ENCODE results near the gene TRAPPC8. TPM values are rescaled to one million over a fixed set of nuclear protein-coding genes. Genes with fewer than 3 reads are reported as not detected.

The TRAPPC8 gene
- total and polyA plus RNA-seq, 2 experiments from 2014 or later, result 27.2 to 66.2 TPM

- H3K36me3 ChIP-seq (ENCODE audit: insufficient read depth), result peaks cover 27% of the 10 kb centered on the region
- no peak overlapping the region for H3K27ac ChIP-seq (ENCODE audit: low read depth)
- H3K36me3 Mint-ChIP-seq (ENCODE audit: low read depth), result peaks cover 29% of the 10 kb centered on the region; the same call in 2 of the 3 replicates
- ATAC-seq, result no peak
- no peak for DNase-seq (ENCODE audit: low spot score)
- peaks cover 7% of the 10 kb centered on the region for H4K20me1 ChIP-seq (replicated peaks; ENCODE audit: insufficient read depth)
- H3K27ac Mint-ChIP-seq, result no peak overlapping the region
- H3K4me3 ChIP-seq, result no peak overlapping the region
- H3K27me3 Mint-ChIP-seq (ENCODE audit: insufficient read depth, low read depth, poor library complexity), result no peaks in the 10 kb centered on the region
- H3K4me2 ChIP-seq, result no peak overlapping the region
- H3K27me3 ChIP-seq (ENCODE audit: insufficient read depth), result no peaks in the 10 kb centered on the region
- no peaks in the 10 kb centered on the region for H3F3A ChIP-seq (replicated peaks; ENCODE audit: low read depth)
- no peaks in the 10 kb centered on the region for H3K79me2 ChIP-seq (replicated peaks; ENCODE audit: insufficient read depth)
- no peaks in the 10 kb centered on the region for H3K9me3 Mint-ChIP-seq
- no peaks in the 10 kb centered on the region; the same call in 2 of the 3 replicates for H3K4me1 Mint-ChIP-seq
- no peak overlapping the region for H3K4me3 Mint-ChIP-seq
- no peak for TF ChIP-seq EZH2phosphoT487 (IDR thresholded peaks at IDR 0.05; ENCODE audit: unreplicated experiment)
- no peak for TF ChIP-seq POLR2AphosphoS5 (IDR thresholded peaks at IDR 0.05; ENCODE audit: low read depth)
- no peak for TF ChIP-seq ETS1 (IDR thresholded peaks at IDR 0.05)
- TF ChIP-seq ZNF114 (CRISPR knock-in tag; IDR thresholded peaks at IDR 0.05), result no peak
- TF ChIP-seq, protein P1, sequence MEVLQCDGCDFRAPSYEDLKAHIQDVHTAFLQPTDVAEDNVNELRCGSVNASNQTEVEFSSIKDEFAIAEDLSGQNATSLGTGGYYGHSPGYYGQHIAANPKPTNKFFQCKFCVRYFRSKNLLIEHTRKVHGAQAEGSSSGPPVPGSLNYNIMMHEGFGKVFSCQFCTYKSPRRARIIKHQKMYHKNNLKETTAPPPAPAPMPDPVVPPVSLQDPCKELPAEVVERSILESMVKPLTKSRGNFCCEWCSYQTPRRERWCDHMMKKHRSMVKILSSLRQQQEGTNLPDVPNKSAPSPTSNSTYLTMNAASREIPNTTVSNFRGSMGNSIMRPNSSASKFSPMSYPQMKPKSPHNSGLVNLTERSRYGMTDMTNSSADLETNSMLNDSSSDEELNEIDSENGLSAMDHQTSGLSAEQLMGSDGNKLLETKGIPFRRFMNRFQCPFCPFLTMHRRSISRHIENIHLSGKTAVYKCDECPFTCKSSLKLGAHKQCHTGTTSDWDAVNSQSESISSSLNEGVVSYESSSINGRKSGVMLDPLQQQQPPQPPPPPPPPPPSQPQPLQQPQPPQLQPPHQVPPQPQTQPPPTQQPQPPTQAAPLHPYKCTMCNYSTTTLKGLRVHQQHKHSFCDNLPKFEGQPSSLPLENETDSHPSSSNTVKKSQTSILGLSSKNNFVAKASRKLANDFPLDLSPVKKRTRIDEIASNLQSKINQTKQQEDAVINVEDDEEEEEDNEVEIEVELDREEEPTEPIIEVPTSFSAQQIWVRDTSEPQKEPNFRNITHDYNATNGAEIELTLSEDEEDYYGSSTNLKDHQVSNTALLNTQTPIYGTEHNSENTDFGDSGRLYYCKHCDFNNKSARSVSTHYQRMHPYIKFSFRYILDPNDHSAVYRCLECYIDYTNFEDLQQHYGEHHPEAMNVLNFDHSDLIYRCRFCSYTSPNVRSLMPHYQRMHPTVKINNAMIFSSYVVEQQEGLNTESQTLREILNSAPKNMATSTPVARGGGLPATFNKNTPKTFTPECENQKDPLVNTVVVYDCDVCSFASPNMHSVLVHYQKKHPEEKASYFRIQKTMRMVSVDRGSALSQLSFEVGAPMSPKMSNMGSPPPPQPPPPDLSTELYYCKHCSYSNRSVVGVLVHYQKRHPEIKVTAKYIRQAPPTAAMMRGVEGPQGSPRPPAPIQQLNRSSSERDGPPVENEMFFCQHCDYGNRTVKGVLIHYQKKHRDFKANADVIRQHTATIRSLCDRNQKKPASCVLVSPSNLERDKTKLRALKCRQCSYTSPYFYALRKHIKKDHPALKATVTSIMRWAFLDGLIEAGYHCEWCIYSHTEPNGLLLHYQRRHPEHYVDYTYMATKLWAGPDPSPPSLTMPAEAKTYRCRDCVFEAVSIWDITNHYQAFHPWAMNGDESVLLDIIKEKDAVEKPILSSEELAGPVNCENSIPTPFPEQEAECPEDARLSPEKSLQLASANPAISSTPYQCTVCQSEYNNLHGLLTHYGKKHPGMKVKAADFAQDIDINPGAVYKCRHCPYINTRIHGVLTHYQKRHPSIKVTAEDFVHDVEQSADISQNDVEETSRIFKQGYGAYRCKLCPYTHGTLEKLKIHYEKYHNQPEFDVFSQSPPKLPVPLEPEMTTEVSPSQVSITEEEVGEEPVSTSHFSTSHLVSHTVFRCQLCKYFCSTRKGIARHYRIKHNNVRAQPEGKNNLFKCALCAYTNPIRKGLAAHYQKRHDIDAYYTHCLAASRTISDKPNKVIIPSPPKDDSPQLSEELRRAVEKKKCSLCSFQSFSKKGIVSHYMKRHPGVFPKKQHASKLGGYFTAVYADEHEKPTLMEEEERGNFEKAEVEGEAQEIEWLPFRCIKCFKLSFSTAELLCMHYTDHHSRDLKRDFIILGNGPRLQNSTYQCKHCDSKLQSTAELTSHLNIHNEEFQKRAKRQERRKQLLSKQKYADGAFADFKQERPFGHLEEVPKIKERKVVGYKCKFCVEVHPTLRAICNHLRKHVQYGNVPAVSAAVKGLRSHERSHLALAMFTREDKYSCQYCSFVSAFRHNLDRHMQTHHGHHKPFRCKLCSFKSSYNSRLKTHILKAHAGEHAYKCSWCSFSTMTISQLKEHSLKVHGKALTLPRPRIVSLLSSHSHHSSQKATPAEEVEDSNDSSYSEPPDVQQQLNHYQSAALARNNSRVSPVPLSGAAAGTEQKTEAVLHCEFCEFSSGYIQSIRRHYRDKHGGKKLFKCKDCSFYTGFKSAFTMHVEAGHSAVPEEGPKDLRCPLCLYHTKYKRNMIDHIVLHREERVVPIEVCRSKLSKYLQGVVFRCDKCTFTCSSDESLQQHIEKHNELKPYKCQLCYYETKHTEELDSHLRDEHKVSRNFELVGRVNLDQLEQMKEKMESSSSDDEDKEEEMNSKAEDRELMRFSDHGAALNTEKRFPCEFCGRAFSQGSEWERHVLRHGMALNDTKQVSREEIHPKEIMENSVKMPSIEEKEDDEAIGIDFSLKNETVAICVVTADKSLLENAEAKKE (CRISPR knock-in tag; IDR thresholded peaks at IDR 0.05), result no peak
- no peak for TF ChIP-seq STAT1 (IDR thresholded peaks at IDR 0.05; ENCODE audit: unreplicated experiment)
- no peak for TF ChIP-seq REST (IDR thresholded peaks at IDR 0.05; ENCODE audit: unreplicated experiment)
- no peak for TF ChIP-seq CREB1 (CRISPR knock-in tag; IDR thresholded peaks at IDR 0.05; ENCODE audit: low read depth)
- no peak overlapping the region for H2AFZ ChIP-seq
- H3K4me1 ChIP-seq (ENCODE audit: insufficient read depth), result no peaks in the 10 kb centered on the region
- H3K9me2 ChIP-seq (ENCODE audit: insufficient read depth), result no peaks in the 10 kb centered on the region
Measured at GRCh38 chr18:31857526-31858106, 85.3 kb downstream of the TRAPPC8 start.
